NK-92 (cell line): ENCODE data around the gene COL6A2.

Experiments used
- DNase-seq: peaks from one replicate; lab custom pipeline; 2025; ENCODE audit not compliant: unreplicated experiment; lab: John Stamatoyannopoulos, UW

Gene COL6A2

GRCh38 chr21:46124083-46124925 is 26.4 kb downstream of the COL6A2 start:
- DNase-seq: no peak

DNA sequence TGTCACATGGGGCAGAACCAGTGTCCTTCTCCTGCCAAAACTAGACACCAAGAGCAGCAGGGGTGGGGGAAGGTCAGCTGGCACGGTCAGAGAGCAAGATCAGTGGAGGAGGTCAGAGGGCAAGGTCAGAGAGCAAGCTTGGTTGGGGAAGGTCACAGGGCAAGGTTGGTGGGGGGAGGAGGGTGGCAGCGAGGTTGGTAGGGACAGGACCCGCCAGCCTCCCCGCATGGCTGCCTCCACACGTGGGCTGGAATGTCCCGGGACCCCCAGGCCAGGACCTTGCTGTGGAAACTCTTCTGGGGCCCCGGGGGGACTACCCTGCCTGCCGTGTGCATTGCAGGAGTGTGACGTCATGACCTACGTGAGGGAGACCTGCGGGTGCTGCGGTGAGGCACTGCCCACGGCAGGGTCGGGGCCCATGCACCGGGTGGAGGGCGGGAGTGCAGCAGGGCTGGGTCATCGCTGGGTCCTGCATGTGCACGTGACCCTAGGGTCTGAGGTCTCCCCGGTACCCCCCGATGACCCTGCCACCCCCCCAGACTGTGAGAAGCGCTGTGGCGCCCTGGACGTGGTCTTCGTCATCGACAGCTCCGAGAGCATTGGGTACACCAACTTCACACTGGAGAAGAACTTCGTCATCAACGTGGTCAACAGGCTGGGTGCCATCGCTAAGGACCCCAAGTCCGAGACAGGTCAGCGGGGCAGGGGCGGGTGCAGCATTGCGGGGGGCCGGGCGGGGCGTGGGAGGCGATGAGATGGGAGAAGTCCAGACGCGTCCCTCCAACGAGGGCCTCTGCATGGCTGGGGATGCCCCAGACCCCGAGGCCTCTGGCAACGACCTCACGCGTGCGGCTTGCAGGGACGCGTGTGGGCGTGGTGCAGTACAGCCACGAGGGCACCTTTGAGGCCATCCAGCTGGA is 27.3 kb downstream of the COL6A2 start:
- no peak for DNase-seq

GRCh38 chr21:46125846-46126301 is 28.0 kb downstream of the COL6A2 start:
- DNase-seq: no peak

DNA sequence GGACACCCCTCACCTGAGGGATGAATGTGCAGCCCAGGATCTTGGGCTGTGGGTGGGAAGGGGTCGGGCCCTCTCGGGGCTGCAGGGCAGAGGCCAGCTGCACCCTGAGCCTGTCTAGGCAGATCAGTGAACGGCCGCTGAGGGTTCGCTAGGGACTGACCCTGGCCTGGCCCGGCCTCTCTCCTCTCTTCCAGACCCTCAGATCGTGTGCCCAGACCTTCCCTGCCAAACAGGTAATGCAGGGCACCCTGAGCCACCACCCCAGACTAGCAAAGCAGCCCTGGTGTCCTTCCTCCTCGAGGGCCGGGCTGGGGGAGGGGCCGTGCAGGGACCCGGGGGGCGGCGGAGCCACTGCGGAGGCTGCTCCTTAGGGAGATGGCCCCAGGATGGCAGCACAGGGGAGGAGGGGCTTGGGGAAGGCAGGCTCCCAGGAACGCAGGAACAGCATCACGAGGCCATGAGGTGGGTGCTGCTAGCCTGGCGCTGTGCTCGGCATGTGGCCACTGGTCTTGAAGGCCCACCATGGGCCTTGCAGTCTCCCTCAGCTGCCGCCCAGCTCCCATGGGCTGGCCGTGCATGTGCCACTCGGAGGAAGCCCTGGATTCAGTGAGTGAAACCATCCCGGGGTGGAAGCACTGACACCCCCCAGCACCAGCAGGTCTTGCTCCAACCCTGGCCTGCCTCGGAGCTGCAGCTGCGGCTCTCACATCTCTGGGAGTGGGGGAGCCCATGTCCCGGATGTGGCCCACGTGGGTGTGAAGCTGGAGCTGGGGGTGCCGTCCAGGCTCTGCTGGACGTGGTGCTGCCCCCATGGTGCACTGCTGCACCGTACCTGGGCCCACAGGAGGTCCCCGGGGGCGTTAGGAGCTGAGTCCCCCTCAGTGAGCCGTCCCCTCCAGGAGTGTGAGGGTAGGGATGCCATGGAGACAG is 28.7 kb downstream of the COL6A2 start:
- DNase-seq: no peak

DNA sequence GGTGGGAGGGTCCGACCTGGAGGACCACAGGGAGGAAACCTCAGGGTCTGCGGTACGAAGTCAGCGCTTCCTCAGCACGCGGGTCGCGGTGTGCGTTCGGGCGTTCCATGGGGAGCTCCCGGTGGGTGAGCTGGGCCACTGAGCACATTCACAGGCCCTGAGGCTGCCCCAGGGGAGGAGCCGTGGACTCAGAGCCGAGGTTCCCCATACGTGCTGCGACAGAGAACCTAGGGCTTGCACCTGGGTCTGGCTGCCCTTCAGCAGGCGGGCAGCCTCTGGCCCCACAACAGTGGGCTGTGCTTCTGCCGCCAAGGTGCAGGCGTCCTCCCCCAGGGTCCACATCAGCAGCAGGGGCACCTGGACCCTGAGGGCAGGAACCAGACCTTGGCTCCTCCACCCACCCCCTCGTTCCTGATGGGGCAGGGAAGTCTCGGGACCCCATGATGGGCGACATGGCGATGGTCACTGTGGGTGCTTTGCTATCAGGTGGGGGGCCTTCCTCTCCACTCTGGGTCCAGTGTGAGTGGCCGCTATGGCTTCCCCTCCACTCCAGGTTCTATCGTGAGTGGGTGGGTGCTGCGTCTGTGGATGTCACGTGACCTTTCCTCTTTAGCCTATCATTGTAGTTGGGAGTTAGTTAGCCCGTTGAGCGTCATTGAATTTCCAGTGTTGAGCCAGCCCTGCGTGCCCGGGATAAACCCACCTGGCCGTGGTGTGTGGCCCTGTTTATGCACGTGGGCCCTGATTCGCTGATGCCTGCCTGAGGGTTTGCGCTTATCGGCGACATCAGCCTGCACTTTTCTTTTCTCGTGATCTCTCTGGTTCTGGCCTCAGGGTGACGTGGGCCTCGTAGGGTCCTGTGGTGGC is 29.6 kb downstream of the COL6A2 start:
- DNase-seq: no peak

DNA sequence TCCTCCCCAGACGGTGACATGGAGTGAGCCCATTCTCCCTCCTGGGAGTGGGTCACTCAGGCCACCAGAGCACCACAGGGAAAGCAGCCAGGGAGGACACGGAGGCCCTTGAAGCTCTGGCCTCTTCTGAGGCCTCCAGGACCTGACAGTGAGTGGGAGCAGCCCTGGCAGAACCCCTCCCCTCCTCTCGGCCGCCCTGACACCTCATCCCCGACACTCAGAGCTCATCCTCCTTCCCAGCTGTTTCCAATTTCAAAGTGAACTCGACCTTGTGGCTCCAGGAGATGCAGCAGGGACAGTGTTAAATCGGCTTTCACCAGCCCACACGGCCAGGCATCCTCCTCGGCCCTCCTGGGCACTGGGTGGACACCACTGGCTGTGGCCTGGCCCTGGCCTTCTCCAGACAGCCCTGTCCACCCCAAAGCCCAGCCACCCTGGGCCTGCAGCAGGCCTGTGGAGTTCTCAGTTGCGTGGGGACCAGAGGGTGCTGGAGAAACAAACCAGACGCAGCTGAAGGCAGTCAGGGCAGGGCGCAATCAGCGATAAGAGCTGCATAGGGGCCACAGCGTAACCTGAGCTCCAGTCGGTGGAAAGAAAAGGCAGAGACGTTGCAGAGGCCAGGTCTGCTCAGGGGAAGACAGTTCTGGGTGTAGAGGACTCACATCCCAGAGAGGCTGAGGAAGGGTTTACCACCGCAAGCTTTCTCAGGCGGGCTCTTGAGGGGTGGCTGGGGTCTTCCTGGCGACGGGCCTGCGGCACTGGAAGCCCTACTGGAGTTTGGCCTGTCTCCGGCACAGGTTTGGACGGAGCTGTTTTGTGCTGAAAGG is 30.4 kb downstream of the COL6A2 start:
- no peak for DNase-seq

DNA sequence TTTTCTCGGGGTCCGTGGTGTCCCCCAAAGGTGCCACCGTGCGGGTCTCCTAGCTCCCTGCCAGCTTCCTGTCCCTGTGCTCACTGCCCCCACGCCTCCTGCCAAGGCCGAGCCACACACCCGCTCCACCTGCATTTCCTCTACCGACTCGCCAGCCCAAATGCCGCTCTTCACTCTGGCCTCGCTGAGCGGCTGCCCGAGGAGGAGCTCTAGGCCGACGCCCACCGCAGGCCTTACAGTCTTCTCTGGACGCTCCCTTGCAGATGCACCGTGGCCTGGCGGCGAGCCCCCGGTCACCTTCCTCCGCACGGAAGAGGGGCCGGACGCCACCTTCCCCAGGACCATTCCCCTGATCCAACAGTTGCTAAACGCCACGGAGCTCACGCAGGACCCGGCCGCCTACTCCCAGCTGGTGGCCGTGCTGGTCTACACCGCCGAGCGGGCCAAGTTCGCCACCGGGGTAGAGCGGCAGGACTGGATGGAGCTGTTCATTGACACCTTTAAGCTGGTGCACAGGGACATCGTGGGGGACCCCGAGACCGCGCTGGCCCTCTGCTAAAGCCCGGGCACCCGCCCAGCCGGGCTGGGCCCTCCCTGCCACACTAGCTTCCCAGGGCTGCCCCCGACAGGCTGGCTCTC is 31.1 kb downstream of the COL6A2 start:
- DNase-seq: no peak

DNA sequence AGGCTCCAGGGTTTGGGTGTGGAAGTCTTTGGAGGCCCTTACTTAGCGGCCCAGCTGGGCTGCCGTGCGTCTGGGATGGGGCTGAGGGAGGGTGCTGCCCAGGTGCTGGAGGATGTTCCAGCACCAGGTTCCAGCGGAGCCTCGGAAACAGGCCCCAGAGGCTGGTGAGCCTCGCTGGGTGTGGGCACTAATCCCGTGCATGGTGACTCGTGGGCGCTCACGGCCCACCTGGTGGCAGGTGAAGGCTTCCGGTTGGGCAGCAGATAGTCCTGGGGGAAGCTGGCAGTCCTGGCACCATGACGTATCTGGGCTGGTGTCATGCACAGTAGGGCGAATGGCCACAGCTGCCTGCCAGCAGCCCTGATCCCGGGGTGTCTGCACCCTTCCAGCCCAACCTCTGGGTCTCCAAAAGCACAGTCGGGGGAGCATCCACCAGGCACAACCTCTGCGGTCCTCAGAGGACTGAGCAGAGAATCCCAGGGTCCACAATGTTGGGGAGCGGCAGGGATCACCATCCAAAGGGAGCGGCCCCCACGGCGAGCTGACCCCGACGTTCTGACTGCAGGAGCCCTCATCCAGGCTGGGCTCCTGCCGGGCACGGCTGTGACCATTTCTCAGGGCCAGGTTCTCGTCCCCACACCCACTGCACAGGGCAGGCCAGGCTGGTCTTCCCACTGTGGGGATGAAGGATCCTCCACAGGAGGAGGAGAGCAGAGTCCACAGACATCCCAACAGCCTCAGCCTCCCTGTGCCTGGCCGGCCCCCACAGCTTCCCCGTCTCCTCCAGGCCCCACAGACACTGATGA is 32.1 kb downstream of the COL6A2 start:
- no peak for DNase-seq

GRCh38 chr21:46130831-46131587 is 33.1 kb downstream of the COL6A2 start:
- no peak for DNase-seq

DNA sequence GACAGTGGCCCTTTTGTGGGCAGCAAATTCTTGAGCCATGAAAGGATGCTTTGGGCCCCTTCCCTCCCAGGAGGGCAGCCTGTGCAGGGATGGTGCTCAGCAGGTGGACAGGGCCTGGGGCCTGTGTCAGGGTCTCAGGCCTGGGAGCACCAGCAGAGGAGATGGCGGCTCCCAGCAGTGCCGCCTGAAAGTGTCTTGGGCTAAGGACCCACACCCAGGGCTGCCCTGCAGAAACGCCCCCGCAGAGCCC is 33.6 kb downstream of the COL6A2 start:
- DNase-seq: no peak

GRCh38 chr21:46131838-46132651 is 34.1 kb downstream of the COL6A2 start:
- no peak for DNase-seq

- DNase-seq: no peak
Measured at GRCh38 chr21:46135782-46136395, 38.0 kb downstream of the COL6A2 start.

DNA sequence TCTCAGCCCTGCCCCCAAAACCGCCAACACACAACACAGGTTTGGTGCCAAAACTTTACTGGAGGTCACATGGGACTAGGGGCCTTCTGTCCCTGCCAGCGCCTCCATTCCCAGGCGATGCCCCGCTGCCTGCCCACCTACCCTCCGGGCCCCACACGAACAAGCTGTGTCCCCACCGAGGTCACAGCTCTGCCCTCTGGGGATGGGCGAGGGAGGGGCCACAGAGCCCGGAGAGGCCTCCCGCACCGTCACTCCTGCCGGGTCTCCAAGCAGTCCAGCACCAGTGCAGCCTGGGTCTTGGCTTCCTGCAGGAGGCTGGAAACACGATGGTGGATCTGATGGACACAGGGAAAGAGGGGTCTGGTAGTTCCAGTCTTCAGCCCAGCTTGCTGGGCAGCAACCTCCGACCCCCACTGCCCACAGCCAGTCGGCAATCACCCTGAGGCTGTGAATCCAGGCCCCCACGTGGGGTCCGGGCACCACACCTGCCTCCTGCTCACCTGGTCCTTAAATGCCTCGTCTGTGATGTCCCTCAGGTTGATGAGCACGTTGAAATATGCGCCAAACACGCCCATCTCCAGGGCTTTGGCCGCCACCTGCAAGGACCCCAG is 38.9 kb downstream of the COL6A2 start:
- DNase-seq: no peak

- DNase-seq: no peak
Measured at GRCh38 chr21:46137908-46138307, 40.0 kb downstream of the COL6A2 start.

GRCh38 chr21:46138383-46138970 is 40.6 kb downstream of the COL6A2 start:
- DNase-seq: no peak
